ENCODE data around the gene SLCO4A1.

Gene SLCO4A1

DNA sequence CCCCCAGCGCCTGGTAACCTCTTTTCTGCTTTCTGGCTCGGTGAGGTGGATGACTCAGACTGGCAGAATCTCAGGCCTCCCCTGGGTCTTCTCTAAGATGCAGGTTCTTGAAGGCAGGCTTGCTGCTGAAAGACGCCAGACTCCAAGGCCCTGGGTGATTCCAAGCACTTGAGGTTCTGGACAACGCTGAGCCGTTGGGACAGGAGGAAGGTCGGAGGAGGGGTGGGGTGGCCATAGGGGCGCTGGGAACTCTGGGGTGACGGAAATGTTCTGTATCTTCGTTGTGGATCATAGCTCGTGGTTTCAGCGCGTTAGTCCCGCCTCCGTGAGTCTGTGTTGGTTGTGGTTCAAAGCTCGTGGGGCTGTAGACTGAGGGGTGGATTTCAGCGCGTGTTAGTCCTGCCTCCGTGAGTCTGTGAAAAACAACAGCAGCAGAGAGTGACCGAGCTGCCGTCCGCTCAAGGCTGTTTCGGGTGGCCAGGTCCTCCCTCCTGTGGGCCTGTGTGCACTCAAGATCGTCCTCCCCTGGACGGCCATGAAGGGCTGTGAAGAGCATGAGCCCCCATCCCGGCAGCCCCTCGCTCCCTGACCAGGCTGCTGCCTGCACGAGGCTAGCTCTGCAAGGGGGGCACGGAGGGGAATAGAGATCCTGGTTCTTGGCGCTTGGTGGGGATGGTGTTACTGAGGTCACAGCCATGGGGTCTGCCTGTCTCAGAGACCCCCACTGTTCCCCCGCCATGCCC lies 74.1 kb downstream of the SLCO4A1 start:
- no peak overlapping the region for H3K4me3 ChIP-seq (ENCODE audit: low read length)
- TF ChIP-seq, protein P1, sequence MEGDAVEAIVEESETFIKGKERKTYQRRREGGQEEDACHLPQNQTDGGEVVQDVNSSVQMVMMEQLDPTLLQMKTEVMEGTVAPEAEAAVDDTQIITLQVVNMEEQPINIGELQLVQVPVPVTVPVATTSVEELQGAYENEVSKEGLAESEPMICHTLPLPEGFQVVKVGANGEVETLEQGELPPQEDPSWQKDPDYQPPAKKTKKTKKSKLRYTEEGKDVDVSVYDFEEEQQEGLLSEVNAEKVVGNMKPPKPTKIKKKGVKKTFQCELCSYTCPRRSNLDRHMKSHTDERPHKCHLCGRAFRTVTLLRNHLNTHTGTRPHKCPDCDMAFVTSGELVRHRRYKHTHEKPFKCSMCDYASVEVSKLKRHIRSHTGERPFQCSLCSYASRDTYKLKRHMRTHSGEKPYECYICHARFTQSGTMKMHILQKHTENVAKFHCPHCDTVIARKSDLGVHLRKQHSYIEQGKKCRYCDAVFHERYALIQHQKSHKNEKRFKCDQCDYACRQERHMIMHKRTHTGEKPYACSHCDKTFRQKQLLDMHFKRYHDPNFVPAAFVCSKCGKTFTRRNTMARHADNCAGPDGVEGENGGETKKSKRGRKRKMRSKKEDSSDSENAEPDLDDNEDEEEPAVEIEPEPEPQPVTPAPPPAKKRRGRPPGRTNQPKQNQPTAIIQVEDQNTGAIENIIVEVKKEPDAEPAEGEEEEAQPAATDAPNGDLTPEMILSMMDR (IDR thresholded peaks at IDR 0.05; ENCODE audit: insufficient read depth, low read depth, low read length, missing control alignments), result no peak
- no peak for DNase-seq (ENCODE audit: low read depth)

DNA sequence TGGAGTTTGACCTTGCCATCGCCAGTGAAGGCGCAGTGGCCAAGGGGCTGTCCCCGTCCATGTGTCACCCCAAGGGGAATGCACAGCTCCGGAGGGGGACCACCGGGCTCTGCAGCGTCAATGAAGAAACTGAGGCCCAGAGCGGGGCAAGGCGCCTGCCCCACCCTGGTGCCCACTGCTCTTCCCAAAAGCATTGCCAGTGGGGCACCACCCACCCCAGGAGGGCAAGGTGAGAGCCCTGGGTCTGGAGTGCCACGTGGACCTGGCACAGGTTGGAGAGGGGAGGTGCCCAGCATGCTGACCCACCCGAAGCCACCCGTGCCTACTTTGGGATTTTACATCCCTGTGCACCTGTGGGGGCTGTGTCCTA lies 74.6 kb downstream of the SLCO4A1 start:
- TF ChIP-seq, protein P1 (IDR thresholded peaks at IDR 0.05; ENCODE audit: insufficient read depth, low read depth, low read length, missing control alignments), result no peak
- DNase-seq (ENCODE audit: low read depth), result no peak
- H3K4me3 ChIP-seq (ENCODE audit: low read length), result no peak overlapping the region

DNA sequence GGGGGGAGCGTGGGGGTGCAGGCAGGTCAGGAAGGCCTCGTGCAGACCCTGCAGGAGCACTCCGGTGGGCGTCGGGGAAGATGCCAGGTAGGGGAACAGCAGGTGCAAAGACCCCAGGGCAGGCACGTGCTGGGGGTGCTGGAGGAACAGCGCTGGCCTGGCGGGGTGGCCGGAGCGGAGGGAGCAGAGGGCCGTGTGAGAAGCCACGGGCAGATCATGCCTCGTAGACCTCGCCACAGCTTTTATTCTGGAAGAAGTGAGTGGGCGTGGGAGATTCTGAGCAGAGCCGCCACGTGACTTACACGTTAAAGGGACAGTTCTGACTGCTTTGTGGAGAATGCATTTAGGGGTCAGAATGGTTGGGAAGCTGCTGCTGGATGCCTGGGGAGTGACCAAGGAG lies 75.6 kb downstream of the SLCO4A1 start:
- TF ChIP-seq, protein P1 (IDR thresholded peaks at IDR 0.05; ENCODE audit: insufficient read depth, low read depth, low read length, missing control alignments), result no peak
- no peak overlapping the region for H3K4me3 ChIP-seq (ENCODE audit: low read length)
- DNase-seq (ENCODE audit: low read depth), result no peak

DNA sequence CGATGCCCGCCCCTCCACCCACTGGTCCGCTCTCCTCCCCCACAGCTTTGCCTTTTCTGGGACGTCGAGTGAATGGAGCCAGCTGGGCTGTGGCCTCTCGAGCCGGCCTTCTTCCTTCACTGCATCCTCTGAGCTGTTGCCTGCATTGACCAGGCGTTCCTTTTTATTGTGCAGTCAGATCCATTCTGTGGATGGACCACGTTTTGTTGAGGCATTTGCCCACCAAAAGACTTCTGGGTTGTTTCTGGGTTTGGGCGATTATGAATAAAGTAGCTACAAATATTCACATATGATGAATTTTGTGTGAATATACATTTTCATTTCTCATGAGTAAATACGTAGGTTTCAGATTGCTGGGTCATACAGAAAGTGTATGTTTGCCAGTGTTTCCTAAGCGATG lies 76.2 kb downstream of the SLCO4A1 start:
- DNase-seq (ENCODE audit: low read depth), result no peak
- TF ChIP-seq, protein P1 (IDR thresholded peaks at IDR 0.05; ENCODE audit: insufficient read depth, low read depth, low read length, missing control alignments), result no peak
- no peak overlapping the region for H3K4me3 ChIP-seq (ENCODE audit: low read length)

DNA sequence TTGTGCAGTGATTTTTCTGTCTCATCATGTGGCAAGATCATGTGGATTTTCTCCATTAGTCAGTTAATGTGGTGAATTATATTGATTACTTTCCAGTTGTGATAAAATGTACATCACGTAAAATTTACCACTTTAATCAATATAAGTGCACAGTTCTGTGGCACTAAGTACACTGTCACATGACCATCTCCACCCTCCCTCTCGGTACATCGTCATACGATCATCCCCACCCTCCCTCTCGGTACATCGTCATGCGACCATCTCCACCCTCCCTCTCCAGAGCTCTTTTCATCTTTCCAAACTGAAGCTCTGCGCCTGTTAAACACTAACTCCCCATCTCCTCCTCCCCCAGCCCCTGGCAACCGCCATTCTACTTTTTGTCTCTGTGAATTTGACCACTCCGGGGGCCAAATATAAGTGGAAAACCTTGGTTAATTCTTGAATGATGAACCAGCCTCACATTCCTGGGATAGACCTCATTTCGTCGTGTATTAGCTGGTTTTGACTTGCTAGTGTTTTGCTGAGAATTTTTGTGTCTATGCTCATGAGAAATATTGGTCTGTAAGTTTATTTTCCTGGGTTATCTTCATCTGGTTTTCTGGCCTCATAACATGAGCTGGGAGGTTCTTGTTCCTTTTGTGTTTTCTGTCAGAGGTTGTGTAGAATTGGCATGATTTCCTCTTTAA lies 77.1 kb downstream of the SLCO4A1 start:
- no peak overlapping the region for H3K4me3 ChIP-seq (ENCODE audit: low read length)
- TF ChIP-seq, protein P1 (IDR thresholded peaks at IDR 0.05; ENCODE audit: insufficient read depth, low read depth, low read length, missing control alignments), result no peak
- DNase-seq (ENCODE audit: low read depth), result no peak

All from epithelial cell of esophagus (primary cell).